Breast epithelium (tissue), 3 donors: ENCODE results near the gene LDLRAD4.

Experiments used
- POLR2AphosphoS5 ChIP-seq, 3 donors: sonication (generic); formaldehyde crosslinking; IDR thresholded peaks; one replicate each; pipeline ENCODE4 v1.6.1; 2017; ENCODE audit warnings: antibody characterized with exemption in 3 of 3
- TF ChIP-seq, protein P1 (sequence below), 3 donors: fragments of 450-650 bp; IDR thresholded peaks; one replicate each; pipeline ENCODE4 v1.5.1; 2016 to 2017; ENCODE audit warnings: antibody characterized with exemption in 3 of 3, mild to moderate bottlenecking in 3 of 3, moderate library complexity in 3 of 3

DNA sequence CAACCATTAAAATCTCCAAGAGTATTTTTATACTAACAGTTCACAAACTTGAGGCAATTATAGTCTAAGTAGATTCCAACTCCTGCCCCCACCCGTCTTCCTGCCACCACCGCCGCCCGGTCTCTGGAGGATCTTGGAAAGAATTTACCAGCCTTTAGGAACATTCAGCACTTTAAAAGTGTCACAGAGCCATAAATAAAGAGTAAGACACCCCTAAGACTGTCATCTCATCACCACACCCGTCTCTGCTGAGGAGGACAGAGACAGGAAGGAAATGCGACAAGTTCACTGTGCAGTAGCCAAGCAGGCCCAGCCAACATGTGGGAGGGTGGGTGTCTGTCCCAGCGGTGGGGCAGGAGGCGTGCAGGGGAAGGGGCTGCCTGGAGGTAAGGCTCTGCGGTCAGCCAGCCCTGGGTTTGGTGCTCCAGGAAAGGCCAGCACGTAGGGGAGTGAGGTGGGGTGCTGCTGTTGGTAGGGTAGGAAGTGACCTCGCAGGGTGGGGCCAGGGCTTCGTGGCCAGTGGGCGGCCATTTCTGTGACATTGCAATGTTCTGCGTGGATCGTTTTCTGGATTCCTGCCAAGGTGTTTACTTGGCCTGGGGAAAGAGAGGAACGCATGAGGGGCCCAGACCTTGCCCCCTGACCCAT is 396.2 kb downstream of the LDLRAD4 start:
- no peak for TF ChIP-seq POLR2AphosphoS5 (IDR thresholded peaks at IDR 0.05)
- TF ChIP-seq, protein P1, sequence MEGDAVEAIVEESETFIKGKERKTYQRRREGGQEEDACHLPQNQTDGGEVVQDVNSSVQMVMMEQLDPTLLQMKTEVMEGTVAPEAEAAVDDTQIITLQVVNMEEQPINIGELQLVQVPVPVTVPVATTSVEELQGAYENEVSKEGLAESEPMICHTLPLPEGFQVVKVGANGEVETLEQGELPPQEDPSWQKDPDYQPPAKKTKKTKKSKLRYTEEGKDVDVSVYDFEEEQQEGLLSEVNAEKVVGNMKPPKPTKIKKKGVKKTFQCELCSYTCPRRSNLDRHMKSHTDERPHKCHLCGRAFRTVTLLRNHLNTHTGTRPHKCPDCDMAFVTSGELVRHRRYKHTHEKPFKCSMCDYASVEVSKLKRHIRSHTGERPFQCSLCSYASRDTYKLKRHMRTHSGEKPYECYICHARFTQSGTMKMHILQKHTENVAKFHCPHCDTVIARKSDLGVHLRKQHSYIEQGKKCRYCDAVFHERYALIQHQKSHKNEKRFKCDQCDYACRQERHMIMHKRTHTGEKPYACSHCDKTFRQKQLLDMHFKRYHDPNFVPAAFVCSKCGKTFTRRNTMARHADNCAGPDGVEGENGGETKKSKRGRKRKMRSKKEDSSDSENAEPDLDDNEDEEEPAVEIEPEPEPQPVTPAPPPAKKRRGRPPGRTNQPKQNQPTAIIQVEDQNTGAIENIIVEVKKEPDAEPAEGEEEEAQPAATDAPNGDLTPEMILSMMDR (IDR thresholded peaks at IDR 0.05), result no peak
